Hippocampal formation (tissue), 2 donors: ENCODE data around the gene PDCL3.

Experiments
- DNase-seq, 2 donors: peaks; one replicate each; lab custom pipeline; 2025; lab: John Stamatoyannopoulos, UW

Gene PDCL3

DNA sequence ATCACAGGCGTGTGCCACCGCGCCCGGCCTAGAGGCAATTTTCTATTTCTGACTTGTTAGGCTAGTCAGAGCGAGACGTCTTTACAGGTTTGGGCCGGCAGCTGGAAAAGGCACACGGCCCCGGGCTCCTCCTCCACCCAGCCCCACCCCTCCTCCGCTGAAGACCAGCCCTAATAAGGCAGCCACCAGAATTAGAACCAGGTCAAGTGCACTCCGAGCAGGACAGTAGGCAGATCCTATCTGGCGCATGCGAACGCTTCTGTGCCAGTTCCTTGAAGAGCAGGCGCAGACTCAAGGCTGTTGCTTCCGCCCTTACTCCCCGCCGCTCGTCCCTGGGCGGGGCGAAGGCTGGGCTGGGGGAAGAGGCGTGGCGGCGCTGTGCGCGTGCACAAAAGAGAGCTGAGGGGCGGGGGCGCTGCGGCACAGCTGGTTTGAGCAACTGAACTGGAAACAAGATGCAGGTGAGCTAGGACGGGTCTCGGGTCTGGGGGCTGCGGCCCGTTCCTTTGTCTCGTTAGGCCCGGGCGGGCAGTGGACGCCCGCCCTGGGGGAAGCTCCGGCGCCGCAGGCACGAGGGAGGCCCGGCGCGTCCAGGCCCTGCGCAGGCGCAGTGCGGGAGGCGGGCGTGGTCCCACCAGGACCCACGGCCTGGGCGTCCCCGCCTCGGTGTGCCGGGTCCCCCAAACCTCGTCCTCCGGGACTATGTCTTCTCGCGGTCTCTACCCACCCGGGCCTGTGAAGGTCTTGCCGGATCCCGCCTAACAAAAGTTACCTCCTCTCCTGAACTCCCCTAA lies at the start of gene PDCL3:
Gene PDCL3 (plus strand): TSS at position 381 of the 794 bp plus-strand sequence. CDS start 75 bp downstream, at position 456.
- DNase-seq: peak; percentile 94 to 96

DNA sequence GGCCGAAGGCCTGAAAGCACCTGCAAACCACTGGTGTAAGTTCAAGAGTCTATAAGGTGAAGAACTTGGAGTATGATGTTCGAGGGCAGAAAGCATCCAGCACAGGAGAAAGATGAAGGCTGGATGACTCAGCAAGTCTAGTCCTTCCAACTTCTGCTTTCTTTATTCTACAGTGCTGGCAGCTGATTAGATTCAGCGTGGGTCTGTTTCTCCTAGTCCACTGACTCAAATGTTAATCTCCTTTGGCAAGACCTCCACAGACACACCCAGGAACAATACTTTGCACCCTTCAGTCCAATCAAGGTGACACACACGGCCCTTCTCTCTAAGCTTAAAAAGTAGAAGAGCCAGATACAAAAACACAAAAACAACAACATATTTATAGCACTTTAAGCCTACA lies 49.1 kb upstream of the PDCL3 start:
- DNase-seq: no peak

DNA sequence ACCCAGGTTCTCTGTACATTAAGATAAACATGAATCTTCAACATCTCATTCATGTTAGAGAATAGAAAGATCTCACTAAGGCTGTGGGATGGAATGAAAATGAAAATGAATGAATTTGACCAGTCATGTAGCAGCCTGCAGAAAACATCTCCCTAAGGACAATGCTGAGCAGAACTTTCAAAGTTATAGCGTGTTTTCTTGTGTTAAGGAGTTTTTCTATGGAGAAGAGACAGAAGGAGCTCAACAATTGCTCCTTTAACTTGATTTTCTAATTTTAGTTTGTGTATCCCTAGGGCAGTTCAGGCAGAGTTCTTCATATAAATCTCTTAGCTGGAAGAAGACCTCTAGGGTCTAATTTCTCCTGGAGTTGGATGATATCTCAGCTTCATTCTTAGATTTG lies 45.2 kb upstream of the PDCL3 start:
- DNase-seq: no peak

GRCh38 chr2:100518801-100519200 lies 44.0 kb upstream of the PDCL3 start:
- no peak for DNase-seq

GRCh38 chr2:100520224-100520623 lies 42.6 kb upstream of the PDCL3 start:
- no peak for DNase-seq

- DNase-seq: no peak
Observed at GRCh38 chr2:100522430-100522829, 40.4 kb upstream of the PDCL3 start.

DNA sequence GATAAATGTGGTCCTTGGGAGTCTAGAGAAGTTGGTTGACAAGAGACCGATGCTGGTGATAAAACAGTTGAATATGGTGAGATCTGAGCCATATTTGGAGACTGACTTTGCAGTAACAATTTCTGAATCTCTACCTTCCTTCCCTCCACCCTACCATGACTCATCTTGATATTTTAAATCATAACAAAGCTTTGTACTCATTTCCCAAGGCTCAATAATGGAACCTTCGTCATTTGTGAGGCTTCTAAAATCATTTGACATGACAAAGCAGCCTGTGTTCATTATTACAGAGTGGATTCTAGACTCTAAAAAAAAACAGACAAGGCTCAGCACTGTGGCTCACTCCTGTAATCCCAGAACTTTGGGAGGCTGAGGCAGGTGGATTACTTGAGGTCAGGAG lies 38.5 kb upstream of the PDCL3 start:
- no peak for DNase-seq

DNA sequence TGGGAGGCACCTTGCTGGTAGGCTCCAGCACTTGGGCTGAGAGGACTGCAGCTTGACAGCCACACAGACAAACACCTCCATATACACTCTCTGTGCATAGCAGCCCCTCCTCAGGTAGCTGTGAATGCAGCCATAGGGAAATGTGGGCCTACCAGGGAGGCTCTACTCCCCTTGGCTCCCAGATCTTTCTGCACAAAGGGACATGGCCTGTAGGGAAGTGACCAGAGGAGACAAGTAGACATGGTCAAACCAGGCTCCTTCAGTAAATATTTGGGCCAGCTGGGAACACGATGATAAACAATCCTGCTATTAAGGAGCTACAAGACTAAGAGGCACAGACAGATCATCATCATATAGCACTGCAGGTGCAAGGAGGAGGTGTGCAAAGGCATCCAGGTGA lies 35.9 kb upstream of the PDCL3 start:
- no peak for DNase-seq

DNA sequence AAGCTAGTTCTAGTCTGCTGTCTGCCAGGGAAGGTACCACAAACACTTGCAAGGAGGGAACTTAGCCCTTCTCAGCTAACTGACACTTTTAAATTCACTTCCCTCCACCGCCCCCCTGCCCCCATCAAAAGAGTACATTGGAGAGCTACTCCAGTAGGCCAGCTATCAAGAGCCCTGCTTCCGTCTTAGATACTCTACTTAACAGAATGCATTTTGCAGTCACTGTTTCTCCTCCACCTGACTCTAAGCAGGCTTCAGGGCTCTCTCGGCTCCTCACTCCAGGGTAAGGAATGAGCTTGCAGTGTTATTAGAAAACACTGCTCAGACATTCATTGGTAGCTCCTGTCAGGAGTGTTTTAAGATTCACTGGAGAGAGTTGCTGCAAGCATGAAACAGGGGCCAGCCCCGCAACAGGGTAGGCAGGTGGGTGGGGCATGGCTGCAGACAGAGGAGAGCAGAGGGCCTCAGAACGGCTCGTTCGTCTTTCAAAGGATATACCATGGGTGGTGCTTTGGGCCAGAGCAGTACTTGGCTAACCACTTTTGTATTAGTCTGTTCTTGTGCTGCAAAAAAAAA lies 35.3 kb upstream of the PDCL3 start:
- no peak for DNase-seq

GRCh38 chr2:100529176-100529575 lies 33.6 kb upstream of the PDCL3 start:
- no peak for DNase-seq

DNA sequence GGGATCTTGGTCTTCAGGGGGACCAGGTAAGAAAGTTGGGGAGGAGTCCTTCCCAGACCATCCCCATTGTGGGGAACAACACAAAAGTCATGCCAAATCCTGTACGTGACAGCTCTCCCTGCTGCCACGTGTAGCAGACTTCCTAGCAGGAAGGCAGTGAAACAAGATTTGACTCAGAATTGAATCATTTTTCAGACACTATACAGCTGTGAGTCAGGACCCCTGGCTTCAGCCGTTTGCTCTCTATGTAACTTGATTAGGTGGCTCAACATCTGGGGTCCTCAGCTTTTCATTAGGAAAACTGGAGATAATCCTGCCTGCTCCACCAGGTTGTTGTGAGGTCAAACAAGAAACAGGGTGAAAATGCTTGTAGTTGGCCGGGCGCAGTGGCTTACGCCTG lies 32.9 kb upstream of the PDCL3 start:
- no peak for DNase-seq

- DNase-seq: no peak
Observed at GRCh38 chr2:100535855-100536254, 26.9 kb upstream of the PDCL3 start.

DNA sequence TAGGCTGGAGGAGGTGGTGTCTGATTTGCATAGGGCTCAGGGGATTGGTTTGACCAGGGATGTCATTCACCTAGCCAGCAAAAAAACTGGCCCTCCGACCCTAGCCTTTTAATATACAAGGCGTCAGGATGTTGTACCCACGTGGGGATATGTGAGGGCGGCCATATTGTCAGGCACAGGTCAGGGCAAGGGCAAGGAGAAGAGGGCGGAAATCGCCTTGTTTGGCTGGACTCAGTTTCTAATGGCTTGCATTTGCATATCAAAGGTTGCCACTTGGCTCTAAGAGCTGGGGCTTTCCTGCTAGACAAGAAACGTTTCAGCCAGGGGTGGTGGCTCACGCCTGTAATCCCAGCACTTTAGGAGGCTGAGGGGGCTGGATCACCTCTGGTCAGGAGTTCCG lies 24.9 kb upstream of the PDCL3 start:
- no peak for DNase-seq

DNA sequence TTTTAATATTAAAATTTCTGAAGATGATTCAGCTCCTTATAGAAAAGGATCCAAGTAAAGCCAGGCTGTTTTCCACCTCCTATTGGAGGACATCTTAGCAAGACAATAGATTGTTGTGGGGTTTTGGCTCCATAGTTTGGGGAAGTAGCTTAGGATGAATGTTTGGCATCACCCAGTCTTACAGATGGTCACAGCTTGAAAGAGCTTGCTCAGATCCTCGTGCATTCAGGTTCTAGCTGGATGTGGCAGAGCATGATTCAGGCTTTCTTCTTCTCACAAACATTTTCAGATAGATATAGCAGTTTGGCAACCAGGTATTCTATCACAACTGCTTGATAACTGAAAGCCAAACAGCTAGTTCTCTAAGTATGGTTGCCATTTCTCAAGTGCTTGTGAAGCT lies 23.6 kb upstream of the PDCL3 start:
- no peak for DNase-seq

DNA sequence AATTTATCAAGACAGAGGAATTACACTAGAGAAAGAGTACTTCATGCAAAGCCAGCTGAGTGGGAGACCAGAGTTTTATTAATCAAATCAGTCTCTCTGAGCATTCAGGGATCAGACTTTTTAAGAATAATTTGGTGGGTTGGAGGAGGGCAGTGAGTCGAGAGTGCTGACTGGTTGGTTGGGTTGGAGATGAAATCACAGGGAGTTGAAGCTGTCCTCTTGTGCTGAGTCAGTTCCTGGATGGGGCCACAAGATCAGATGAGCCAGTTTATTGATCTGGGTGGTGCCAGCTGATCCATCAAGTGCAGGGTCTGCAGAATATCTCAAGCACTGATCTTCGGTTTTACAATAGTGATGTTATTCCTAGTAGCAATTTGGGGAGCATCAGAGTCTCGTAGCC lies 21.4 kb upstream of the PDCL3 start:
- DNase-seq: no peak

- no peak for DNase-seq
Observed at GRCh38 chr2:100542418-100542817, 20.4 kb upstream of the PDCL3 start.

GRCh38 chr2:100544911-100545596 lies 17.7 kb upstream of the PDCL3 start:
- DNase-seq: no peak

- DNase-seq: no peak
Observed at GRCh38 chr2:100546469-100546868, 16.3 kb upstream of the PDCL3 start.

DNA sequence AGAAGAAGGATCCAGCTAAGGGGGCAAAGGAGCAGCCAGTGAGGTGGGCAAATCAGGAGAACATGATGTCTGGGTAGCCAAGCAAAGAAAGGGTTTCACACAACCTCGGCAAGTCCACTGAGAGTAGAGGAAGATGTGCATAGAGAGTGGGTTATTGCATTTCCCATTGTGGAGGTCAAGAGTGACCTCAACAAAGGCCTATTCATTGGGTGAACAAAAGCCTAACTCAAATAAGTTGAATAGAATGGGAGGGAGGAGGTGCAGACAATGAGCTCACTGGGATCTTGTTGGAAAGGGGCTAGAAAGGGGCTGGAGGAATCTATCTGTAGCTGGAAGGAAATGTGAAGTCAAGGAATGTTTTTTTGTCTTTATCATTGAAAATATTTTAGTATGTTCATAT lies 14.0 kb upstream of the PDCL3 start:
- DNase-seq: peak; percentile 51 to 92

DNA sequence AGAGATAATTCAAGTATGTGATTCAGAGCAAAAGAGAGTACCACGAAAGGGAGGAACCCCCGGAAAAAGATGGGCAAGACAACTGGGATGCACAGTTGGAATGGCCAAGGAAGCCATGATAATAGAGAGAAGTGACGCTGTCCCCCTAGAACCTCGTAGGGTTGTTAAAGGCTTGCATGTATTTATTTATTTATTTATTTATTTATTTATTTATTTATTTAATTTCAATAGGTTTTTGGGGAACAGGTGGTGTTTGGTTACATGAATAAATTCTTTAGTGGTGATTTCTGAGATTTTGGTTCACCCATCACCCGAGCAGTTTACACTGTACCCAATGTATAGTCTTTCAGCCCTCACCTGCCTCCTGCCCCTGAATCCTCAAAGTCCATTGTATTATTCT lies 11.5 kb upstream of the PDCL3 start:
- no peak for DNase-seq

DNA sequence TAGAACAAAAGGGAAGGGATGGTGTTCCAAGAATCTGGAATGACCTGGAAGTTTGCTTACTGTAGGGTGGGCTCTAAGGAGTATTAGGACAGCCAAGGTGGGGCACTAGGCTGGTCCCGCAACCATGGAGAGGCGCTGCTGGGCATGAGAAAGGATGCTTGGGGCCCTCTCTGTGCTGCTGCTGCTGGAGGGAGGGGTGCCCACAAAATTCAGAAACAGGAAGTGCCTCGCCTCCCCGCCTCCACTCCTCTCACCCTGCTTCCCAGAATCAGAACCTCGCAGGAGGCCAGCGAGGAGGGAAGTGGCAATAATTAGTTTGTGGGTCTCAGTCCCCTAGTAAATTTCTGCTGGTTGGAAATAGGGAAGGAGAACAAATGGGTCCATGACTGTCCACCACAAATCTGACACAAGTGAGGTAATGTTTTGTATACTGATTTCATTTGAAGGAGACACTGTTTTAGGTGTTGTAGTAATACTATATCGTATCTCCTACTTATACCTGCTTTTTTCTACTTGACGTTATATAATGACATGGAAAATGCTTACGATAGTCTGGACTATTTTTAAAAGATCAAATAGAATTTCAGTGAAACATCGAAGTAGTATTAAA lies 7.9 kb upstream of the PDCL3 start:
- DNase-seq: peak in 1 of 2 donors; percentile 8

DNA sequence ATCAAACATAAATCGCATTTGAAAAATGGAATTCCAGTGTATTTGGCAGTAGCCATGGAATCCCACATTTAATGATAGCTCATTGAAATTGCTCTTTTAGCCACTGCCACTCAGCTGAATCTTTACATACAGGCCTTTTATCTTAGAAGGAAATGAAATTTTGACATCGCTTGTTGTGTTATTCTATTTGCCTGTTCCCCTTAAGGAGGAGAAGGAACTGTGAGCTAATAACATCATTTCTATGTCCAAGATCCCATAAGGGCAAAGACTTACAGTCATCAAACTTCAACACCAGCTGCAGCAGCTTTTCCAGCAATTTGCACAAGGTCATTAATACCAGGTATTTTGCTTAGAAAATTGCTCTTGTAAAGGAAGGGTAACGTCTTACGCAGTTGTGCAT lies 6.0 kb upstream of the PDCL3 start:
- DNase-seq: no peak
